Lung (tissue), 12 donors: ENCODE data around the gene FAM114A1. TPM values are rescaled to one million over a fixed set of nuclear protein-coding genes. Genes with fewer than 3 reads are reported as not detected.
"Not testable (repeated sequence)": the region's sequence is repeated elsewhere in the genome, so short reads cannot be mapped to it uniquely, and the experiment has no call there.

Experiments used
- ATAC-seq: fragments of 200-7000 bp; cut with Tn5 transposase; one replicate; pipeline ENCODE4 v1.9.1; 2020; ENCODE audit warnings: moderate number of reproducible peaks; ENCODE audit not compliant: insufficient read depth, low FRiP score
- DNase-seq, 3 donors: peaks; one replicate each; pipeline ENCODE4 v3.0.0-alpha.2; 2013 to 2017
- H3K27ac ChIP-seq, 2 donors: one replicate each; pipeline ENCODE4 v1.5.1; 2013; ENCODE audit warnings: mild to moderate bottlenecking in 2 of 2, moderate library complexity in 2 of 2, control low read depth in 1 of 2, inconsistent platforms in 1 of 2, low read depth in 1 of 2, low read length in 1 of 2
- H3K27me3 ChIP-seq, 3 donors: one replicate each; pipeline ENCODE4 v1.5.1; 2013; ENCODE audit warnings: low read length in 2 of 3; ENCODE audit not compliant: control insufficient read depth in 3 of 3, insufficient read depth in 3 of 3
- H3K36me3 ChIP-seq, 4 donors: one replicate each; pipeline ENCODE4 v1.5.1; 2013; ENCODE audit warnings: low read length in 4 of 4, mild to moderate bottlenecking in 1 of 4, moderate library complexity in 1 of 4; ENCODE audit not compliant: control insufficient read depth in 4 of 4, insufficient read depth in 4 of 4
- H3K4me1 ChIP-seq, 5 donors: one replicate each; pipeline ENCODE4 v1.5.1; 2013; ENCODE audit warnings: low read length in 5 of 5, mild to moderate bottlenecking in 2 of 5, moderate library complexity in 1 of 5; ENCODE audit not compliant: control insufficient read depth in 5 of 5, insufficient read depth in 5 of 5
- H3K4me3 ChIP-seq: one replicate; pipeline ENCODE4 v1.5.1; 2013; ENCODE audit warnings: mild to moderate bottlenecking, control low read depth, moderate library complexity
- H3K9ac ChIP-seq, 2 donors: one replicate each; pipeline ENCODE4 v1.5.1; 2013; ENCODE audit warnings: low read length in 2 of 2, control low read depth in 1 of 2; ENCODE audit not compliant: insufficient read depth in 1 of 2
- H3K9me3 ChIP-seq, 4 donors: one replicate each; pipeline ENCODE4 v1.5.1; 2013; ENCODE audit warnings: low read length in 3 of 4, mild to moderate bottlenecking in 1 of 4, moderate library complexity in 1 of 4; ENCODE audit not compliant: control insufficient read depth in 4 of 4, insufficient read depth in 3 of 4
- WGBS, 2 donors: extraction: QIAGEN DNeasy Blood & Tissue Kit; methylation state at CpG; one replicate each; pipeline ENCODE4 v1.1.7; 2013; 5-methylcytosine and 5-hydroxymethylcytosine counted together
- polyA plus RNA-seq, 2 donors: library from polyadenylated mRNA; stranded (reverse); fragments of 200-250 nt; gene quantifications; one replicate each; pipeline ENCODE4 v1.2.1, GENCODE V29; 2013
- total RNA-seq, 2 donors: library from RNA; depleted of rRNA in 1 of 2; stranded (reverse); fragments of >200 nt in 1 of 2; gene quantifications; one replicate each; pipeline ENCODE4 v1.2.1, GENCODE V29; 2014 to 2021
- TF ChIP-seq, protein P1 (sequence below): IDR thresholded peaks from 2 replicates; pipeline ENCODE4 v1.5.1; 2012; ENCODE audit warnings: mild to moderate bottlenecking; ENCODE audit errors: control extremely low read depth, extremely low read depth
- donor health status: control.
- donor health status: control.
- donor health status: Bipolar disorder and iron deficiency.
- donor health status: healthy.
- donor health status: DM: yes; HTN: yes; CAD: no.

FAM114A1 gene
- total and polyA plus RNA-seq, 4 donors, result 9.5 to 70.0 (median 36.3) TPM

DNA sequence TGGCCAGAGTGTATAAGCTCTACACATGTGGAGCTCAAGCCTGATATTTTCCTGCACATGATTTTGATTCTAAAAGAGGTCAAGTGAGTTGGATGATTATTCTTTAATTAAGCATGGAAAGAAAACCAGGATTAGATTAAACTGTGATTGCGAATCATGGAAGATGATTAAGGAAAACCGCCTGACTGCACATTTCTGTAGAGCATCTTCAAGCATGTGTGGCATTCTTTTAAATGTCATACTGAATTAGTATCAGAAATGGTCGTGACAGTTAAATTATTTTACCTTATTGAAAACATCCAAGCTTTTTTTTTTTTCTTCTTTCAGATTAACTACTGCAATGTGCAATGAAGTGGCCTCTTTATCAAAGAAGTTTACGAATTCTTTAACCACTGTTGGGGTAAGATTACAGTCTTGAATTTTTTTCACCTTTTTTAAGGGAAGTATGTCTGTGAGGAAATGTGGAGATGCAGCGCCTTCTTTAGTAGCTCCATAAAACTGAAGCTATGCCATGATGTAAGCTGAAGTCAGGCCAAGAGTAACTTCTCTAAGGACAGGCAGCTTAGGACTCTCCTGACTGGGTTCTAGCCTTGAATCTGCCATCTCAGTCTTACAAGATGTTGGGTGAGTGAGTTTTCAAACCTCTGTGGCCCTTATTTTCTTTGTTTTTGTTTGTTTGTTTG, 67.9 kb downstream of the FAM114A1 start:
- peaks cover 17 to 46% (median 33%) of the 10 kb centered on the region in 4 donors for H3K36me3 ChIP-seq
- H3K27me3 ChIP-seq, result no peaks in the 10 kb centered on the region
- DNase-seq, result no peak

DNA sequence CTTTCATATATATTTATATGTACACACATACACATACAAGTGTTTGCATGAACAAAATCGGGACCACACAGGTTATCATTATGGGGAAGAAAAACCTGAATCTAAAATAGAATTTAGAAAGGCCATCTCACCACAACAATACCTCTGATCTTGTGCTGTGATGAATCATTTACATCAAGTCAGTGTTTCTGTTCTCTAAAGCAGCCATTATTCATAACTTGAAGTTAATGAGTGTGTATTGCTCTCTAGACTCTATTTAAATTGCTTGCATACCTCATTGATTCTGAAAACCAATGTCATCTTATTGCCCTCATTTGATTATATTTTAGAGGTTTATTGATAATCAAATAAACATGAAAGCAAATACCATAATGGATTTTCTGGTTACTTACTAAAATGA, 71.6 kb downstream of the FAM114A1 start:
- TF ChIP-seq, protein P1, sequence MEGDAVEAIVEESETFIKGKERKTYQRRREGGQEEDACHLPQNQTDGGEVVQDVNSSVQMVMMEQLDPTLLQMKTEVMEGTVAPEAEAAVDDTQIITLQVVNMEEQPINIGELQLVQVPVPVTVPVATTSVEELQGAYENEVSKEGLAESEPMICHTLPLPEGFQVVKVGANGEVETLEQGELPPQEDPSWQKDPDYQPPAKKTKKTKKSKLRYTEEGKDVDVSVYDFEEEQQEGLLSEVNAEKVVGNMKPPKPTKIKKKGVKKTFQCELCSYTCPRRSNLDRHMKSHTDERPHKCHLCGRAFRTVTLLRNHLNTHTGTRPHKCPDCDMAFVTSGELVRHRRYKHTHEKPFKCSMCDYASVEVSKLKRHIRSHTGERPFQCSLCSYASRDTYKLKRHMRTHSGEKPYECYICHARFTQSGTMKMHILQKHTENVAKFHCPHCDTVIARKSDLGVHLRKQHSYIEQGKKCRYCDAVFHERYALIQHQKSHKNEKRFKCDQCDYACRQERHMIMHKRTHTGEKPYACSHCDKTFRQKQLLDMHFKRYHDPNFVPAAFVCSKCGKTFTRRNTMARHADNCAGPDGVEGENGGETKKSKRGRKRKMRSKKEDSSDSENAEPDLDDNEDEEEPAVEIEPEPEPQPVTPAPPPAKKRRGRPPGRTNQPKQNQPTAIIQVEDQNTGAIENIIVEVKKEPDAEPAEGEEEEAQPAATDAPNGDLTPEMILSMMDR, result no peak
- Histone ChIP-seq H3K36me3 (peaks cover 13 to 40% (median 26%) of the 10 kb centered on the region in 4 donors), H3K27me3 (no peaks in the 10 kb centered on the region), H3K4me1 (peaks cover 0 to 6% (median 0%) of the 10 kb centered on the region in 5 donors), H3K9ac (no peak overlapping the region), H3K27ac (no peak overlapping the region), H3K9me3 (no peaks in the 10 kb centered on the region), H3K4me3 (no peak overlapping the region)
- ATAC-seq (no peak), DNase-seq (no peak)
- WGBS, 2 donors, result 82 to 89% methylated on average over 1 of the region's 1 CpG

More for the DNA sequence above, 67.9 kb downstream of the FAM114A1 start:
- no peak overlapping the region for H3K9ac ChIP-seq
- TF ChIP-seq, protein P1, result no peak
- no peak overlapping the region for H3K27ac ChIP-seq
- no peak overlapping the region for H3K4me3 ChIP-seq
- 82 to 84% methylated on average over 5 of the region's 5 CpGs for WGBS, 2 donors
- no peak for ATAC-seq
- no peaks in the 10 kb centered on the region for H3K4me1 ChIP-seq
- H3K9me3 ChIP-seq, result no peaks in the 10 kb centered on the region

DNA sequence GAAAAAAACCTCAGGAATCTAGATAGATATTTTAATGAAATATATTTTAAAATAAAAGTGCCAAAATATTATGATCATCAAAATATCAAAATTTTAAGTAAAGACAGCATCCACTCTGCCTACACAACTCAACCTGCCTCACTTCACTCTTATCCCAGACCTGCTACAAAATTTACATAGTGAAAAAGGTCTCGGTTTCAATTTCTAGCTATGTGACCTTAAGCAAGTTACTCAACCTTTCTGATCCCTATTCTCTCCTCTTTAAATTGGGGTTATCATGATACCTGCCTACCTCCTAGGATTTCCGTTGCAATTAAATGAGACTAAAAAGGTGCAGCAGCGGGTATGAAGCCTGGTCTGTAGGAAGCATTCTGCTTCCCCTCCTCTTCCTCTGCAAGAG, 72.9 kb downstream of the FAM114A1 start:
- peaks cover 19 to 40% (median 32%) of the 10 kb centered on the region in 4 donors for H3K36me3 ChIP-seq
- TF ChIP-seq, protein P1, result no peak
- 94 to 96% methylated on average over 3 of the region's 3 CpGs for WGBS, 2 donors

DNA sequence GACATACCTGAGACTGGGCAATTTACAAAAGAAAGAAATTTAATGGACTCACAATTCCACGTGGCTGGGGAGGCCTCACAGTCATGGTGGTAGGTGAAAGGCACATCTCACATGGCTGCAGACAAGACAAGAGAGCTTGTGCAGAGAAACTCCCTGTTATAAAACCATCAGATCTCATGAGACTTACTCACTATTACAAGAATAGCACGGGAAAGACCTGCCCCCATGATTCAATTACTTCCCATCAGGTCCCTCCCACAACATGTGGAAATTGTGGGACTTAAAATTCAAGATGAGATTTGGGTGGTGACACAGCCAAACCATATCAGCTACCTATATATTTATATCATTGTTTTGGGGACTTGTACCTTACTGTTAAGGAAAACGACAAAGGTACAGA, 74.3 kb downstream of the FAM114A1 start:
- H3K4me1 ChIP-seq, H3K9me3 ChIP-seq, H3K27me3 ChIP-seq, H3K9ac ChIP-seq, DNase-seq, H3K27ac ChIP-seq, ATAC-seq, H3K4me3 ChIP-seq: not testable (repeated sequence)
- peaks cover 19 to 36% (median 29%) of the 10 kb centered on the region in 4 donors for H3K36me3 ChIP-seq
- WGBS, 2 donors, result 82 to 83% methylated on average over 3 of the region's 3 CpGs

More for the DNA sequence above, 72.9 kb downstream of the FAM114A1 start:
- DNase-seq (no peak), ATAC-seq (no peak)
- Histone ChIP-seq H3K27me3 (no peaks in the 10 kb centered on the region), H3K4me1 (peaks cover 0 to 6% (median 0%) of the 10 kb centered on the region in 5 donors), H3K9ac (no peak overlapping the region), H3K27ac (no peak overlapping the region), H3K9me3 (no peaks in the 10 kb centered on the region), H3K4me3 (no peak overlapping the region)
